ENCODE measurements around the gene LGMN. TPM values are rescaled to one million over a fixed set of nuclear protein-coding genes. Genes with fewer than 3 reads are reported as not detected.

Gene LGMN
- total RNA-seq, 1 experiment from 2014 or later, result 37.2 TPM

- no peaks in the 10 kb centered on the region for H3K27me3 ChIP-seq (ENCODE audit: control insufficient read depth, insufficient read depth, low read length)
- H3K9me3 ChIP-seq (ENCODE audit: control insufficient read depth, insufficient read depth, low read depth, low read length), result no peaks in the 10 kb centered on the region
- H3K36me3 ChIP-seq (ENCODE audit: control insufficient read depth, insufficient read depth, low read length), result no peaks in the 10 kb centered on the region
- no TSS peak for BruUV-seq (replicated peaks)
- peaks cover 4% of the 10 kb centered on the region; the same call in 1 of the 2 replicates for H3K4me1 ChIP-seq (ENCODE audit: control insufficient read depth, insufficient read depth, low read length)
- DNase-seq (ENCODE audit: low read depth, low spot score) (no peak), ATAC-seq (peak; percentile 66)
- no peak overlapping the region for H3K4me3 ChIP-seq (ENCODE audit: low read depth in 2 of 2, low read length in 2 of 2)
- in situ Hi-C loops (cut with HindIII; ENCODE audit: low pct_unique_long_range_greater_than_20kb, low sequenced_read_pairs), result no loop called here
- no peak for TF ChIP-seq REST (IDR thresholded peaks at IDR 0.05; ENCODE audit: insufficient read depth in 1 of 2, low read depth in 2 of 2, low read length in 1 of 2)
- TF ChIP-seq, protein P1, sequence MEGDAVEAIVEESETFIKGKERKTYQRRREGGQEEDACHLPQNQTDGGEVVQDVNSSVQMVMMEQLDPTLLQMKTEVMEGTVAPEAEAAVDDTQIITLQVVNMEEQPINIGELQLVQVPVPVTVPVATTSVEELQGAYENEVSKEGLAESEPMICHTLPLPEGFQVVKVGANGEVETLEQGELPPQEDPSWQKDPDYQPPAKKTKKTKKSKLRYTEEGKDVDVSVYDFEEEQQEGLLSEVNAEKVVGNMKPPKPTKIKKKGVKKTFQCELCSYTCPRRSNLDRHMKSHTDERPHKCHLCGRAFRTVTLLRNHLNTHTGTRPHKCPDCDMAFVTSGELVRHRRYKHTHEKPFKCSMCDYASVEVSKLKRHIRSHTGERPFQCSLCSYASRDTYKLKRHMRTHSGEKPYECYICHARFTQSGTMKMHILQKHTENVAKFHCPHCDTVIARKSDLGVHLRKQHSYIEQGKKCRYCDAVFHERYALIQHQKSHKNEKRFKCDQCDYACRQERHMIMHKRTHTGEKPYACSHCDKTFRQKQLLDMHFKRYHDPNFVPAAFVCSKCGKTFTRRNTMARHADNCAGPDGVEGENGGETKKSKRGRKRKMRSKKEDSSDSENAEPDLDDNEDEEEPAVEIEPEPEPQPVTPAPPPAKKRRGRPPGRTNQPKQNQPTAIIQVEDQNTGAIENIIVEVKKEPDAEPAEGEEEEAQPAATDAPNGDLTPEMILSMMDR (IDR thresholded peaks at IDR 0.05), result peak; percentile 78
- no peak for TF ChIP-seq SIN3A (IDR thresholded peaks at IDR 0.05; ENCODE audit: borderline replicate concordance, insufficient read depth, low read depth, low read length)
- TF ChIP-seq TCF7L2 (IDR thresholded peaks at IDR 0.05; ENCODE audit: low read depth, low read length), result no peak
- ChIA-PET CTCF (interaction anchor here (0.6 to 0.7 kb wide), 5 partner anchors 17 to 212 kb away, joined by 3 to 4 read pairs (median 3); no protein-coding TSS in a partner anchor), POLR2A (interaction anchor here (0.6 kb wide), 1 partner anchor 194 kb away, joined by 9 read pairs; no protein-coding TSS in a partner anchor)
- intact Hi-C loops (cut with micrococcal nuclease; ENCODE audit: unreplicated experiment), result no loop called here
- H3K27ac ChIP-seq (ENCODE audit: low read length), result no peak overlapping the region
These were observed 58.0 kb downstream of the LGMN start for GRCh38 chr14:92690171-92691011.

DNA sequence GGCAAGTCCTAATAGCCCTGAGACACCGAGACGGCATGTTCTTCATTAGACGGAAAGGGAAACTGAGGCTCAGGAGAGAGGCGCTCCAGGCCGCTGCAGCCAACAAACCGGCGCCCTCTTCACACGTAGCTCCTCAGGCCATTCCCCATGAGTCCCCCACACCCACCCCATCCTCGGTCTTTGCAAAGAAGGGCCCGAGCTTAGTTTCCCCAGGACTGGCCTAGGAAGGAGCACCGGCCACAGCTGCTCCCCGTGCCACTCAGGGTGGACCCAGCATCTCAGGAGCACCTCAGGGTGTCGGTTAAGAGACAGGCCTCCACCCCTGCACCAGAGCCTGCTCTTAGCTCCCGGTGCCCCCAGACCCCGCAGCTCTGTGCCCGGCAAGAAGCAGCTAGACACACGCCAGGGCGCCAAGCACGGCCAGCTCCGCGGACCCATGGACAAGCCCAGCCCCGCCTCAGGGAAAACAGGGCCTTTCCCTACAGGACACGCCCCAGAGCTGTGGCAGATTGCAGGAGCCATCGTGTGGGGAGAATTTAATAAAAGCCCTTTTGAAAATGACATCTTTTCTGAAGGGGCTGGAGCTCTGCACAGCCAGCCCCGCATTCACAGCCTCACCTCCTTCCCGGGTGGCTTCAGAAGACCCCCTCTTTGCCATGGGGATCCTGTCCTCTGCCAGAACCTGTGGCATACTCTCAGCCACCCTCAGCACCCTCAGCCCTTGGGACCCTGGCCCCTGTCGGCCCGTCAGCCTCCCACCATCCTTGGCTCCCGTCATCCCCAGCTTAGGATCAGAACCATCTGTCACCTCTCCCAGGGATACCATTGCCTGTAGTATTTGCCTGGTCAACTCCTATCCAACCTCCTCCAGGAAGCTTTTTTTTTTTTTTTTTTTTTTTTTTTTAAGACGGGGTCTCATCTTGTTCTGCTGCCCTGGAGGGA is 59.7 kb downstream of the LGMN start:
- no TSS peak for BruUV-seq (replicated peaks)
- no peak for DNase-seq (ENCODE audit: low read depth, low spot score)
- H3K4me3 ChIP-seq (ENCODE audit: low read depth in 2 of 2, low read length in 2 of 2), result peak overlapping the region; percentile 40 to 46; a peak in 3 of 4 replicates
- no peaks in the 10 kb centered on the region for H3K27me3 ChIP-seq (ENCODE audit: control insufficient read depth, insufficient read depth, low read length)
- no peak for ATAC-seq
- TF ChIP-seq SIN3A (IDR thresholded peaks at IDR 0.05; ENCODE audit: borderline replicate concordance, insufficient read depth, low read depth, low read length), result no peak
- TF ChIP-seq, protein P1 (IDR thresholded peaks at IDR 0.05), result no peak
- no peak for TF ChIP-seq TCF7L2 (IDR thresholded peaks at IDR 0.05; ENCODE audit: low read depth, low read length)
- TF ChIP-seq POLR2AphosphoS5 (IDR thresholded peaks at IDR 0.05; ENCODE audit: low read depth, low read length), result no peak
- no peak for TF ChIP-seq REST (IDR thresholded peaks at IDR 0.05; ENCODE audit: insufficient read depth in 1 of 2, low read depth in 2 of 2, low read length in 1 of 2)
- H3K36me3 ChIP-seq (ENCODE audit: control insufficient read depth, insufficient read depth, low read length), result no peaks in the 10 kb centered on the region
- intact Hi-C loops (cut with micrococcal nuclease; ENCODE audit: unreplicated experiment) (no loop called here), in situ Hi-C loops (cut with HindIII; ENCODE audit: low pct_unique_long_range_greater_than_20kb, low sequenced_read_pairs) (no loop called here)
- H3K27ac ChIP-seq (ENCODE audit: low read length), result no peak overlapping the region
- H3K4me1 ChIP-seq (ENCODE audit: control insufficient read depth, insufficient read depth, low read length), result no peaks in the 10 kb centered on the region; the same call in 1 of the 2 replicates
- ChIA-PET POLR2A (interaction anchor here (0.7 kb wide), 1 partner anchor 15 kb away, joined by 12 read pairs; no protein-coding TSS in a partner anchor), CTCF (interaction anchor here (1.2 kb wide), 1 partner anchor 125 kb away, joined by 6 read pairs; no protein-coding TSS in a partner anchor)
- H3K9me3 ChIP-seq (ENCODE audit: control insufficient read depth, insufficient read depth, low read depth, low read length), result no peaks in the 10 kb centered on the region

Data from Panc1 (cell line).